Esophagus squamous epithelium (tissue), 4 donors: ENCODE results near the gene SUSD4.

Experiments used
- POLR2A ChIP-seq, 4 donors: fragments of 450-650 bp; IDR thresholded peaks; one replicate each; pipeline ENCODE4 v1.6.1; 2017; ENCODE audit warnings: antibody characterized with exemption in 4 of 4, mild to moderate bottlenecking in 4 of 4, moderate library complexity in 3 of 4
- TF ChIP-seq, protein P1 (sequence below), 6 experiments: fragments of 450-650 bp in 4 of 6; fragments of 200-600 bp in 2 of 6; sonication (generic) in 2 of 6; IDR thresholded peaks; one replicate each; pipeline ENCODE4 v1.5.1; 2016 to 2019; ENCODE audit warnings: antibody characterized with exemption in 6 of 6, mild to moderate bottlenecking in 4 of 6, moderate library complexity in 4 of 6

DNA sequence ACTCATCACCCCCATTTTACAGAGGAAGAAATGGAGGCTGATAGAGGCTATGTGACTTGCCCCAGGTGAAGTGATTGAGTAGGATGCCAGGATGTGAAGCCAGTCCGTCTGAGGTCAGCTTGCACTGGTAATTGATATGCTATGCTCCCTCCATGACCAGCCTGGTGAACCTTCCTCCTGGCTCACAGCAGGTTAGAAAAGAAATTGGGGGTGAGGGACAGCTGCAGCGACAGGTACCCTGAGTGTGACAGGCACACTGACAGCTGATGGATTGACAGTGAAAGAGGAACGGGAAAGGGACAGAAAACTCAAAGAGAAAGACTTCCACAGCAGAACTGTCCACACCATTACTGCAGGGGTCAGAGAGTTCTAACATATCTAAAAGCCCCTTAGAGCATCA, 102.1 kb downstream of the SUSD4 start:
- TF ChIP-seq, protein P1, sequence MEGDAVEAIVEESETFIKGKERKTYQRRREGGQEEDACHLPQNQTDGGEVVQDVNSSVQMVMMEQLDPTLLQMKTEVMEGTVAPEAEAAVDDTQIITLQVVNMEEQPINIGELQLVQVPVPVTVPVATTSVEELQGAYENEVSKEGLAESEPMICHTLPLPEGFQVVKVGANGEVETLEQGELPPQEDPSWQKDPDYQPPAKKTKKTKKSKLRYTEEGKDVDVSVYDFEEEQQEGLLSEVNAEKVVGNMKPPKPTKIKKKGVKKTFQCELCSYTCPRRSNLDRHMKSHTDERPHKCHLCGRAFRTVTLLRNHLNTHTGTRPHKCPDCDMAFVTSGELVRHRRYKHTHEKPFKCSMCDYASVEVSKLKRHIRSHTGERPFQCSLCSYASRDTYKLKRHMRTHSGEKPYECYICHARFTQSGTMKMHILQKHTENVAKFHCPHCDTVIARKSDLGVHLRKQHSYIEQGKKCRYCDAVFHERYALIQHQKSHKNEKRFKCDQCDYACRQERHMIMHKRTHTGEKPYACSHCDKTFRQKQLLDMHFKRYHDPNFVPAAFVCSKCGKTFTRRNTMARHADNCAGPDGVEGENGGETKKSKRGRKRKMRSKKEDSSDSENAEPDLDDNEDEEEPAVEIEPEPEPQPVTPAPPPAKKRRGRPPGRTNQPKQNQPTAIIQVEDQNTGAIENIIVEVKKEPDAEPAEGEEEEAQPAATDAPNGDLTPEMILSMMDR (IDR thresholded peaks at IDR 0.05), result no peak
- no peak for TF ChIP-seq POLR2A (IDR thresholded peaks at IDR 0.05)
